Sigmoid colon (tissue), 4 donors: ENCODE measurements around the gene MRPL48.

Source experiments
- CTCF ChIP-seq, 4 experiments: fragments of 450-650 bp in 3 of 4; fragments of 200-600 bp in 1 of 4; IDR thresholded peaks; one replicate each; pipeline ENCODE4 v1.5.1; 2016 to 2019; ENCODE audit warnings: antibody characterized with exemption in 4 of 4, mild to moderate bottlenecking in 3 of 4, moderate library complexity in 2 of 4
- POLR2AphosphoS5 ChIP-seq, 4 donors: sonication (generic); formaldehyde crosslinking; IDR thresholded peaks; one replicate each; pipeline ENCODE4 v1.6.1; 2017; ENCODE audit warnings: antibody characterized with exemption in 4 of 4

DNA sequence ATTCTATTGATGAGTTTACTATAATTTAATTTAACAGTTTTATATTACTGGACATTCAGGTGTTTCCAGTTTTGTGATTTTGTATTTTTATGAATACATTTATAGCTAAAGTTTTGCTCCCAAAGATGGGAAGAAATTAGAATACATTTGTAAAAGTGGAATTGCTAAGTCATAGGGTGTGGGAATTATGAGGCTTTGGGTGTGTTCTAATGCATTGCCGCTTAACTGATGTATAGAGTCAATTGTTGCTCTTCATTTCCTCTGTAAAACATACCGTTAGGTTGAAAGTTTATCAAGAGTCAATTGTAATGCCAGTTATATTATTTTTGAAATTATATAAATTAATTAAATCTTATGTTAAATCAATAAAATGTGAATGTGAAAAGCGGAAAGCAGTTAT lies 105.4 kb downstream of the MRPL48 start:
- TF ChIP-seq CTCF (IDR thresholded peaks at IDR 0.05): no peak
- TF ChIP-seq POLR2AphosphoS5 (IDR thresholded peaks at IDR 0.05): no peak
